Measurements from ENCODE around the gene LGALS8.

LGALS8 gene

DNA sequence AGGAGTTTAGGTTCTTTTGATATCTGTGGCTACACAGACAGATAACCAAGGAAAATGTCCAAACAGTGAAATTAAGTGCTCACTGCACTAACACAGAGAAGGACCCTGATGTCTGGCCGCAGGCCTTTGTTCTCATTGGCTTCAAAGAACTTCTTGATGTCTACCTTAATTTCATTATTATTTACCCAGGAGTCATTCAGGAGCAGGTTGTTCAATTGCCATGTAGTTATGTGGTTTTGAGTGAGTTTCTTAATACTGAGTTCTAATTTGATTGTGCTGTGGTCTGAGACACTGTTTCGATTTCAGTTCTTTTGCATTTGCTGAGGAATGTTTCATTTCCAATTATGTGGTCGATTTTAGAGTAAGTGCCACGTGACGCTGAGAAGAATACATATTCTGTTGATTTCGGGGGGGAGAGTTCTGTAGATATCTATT, 15.2 kb upstream of the LGALS8 start:
- in situ Hi-C loops (cut with HindIII; ENCODE audit: low sequenced_read_pairs): no loop called here

DNA sequence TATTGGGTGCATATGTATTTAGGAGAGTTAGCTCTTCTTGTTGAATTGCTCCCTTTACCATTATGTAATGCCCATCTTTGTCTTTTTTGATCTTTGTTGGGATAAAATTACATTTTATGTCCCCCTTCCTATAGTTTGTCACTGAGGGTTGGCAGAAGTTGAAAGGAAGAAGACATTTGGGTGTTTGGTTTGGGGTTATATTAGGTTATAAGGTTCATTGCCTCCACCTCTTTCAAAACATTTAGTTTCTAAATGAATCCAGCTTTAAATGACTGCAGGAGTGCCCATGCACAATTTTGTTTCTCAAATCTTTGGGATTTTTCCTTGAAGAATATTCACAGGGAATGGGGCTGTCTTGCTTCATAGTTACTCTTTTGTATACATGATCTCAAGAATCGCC, 14.6 kb upstream of the LGALS8 start:
- in situ Hi-C loops (cut with HindIII; ENCODE audit: low sequenced_read_pairs): no loop called here

DNA sequence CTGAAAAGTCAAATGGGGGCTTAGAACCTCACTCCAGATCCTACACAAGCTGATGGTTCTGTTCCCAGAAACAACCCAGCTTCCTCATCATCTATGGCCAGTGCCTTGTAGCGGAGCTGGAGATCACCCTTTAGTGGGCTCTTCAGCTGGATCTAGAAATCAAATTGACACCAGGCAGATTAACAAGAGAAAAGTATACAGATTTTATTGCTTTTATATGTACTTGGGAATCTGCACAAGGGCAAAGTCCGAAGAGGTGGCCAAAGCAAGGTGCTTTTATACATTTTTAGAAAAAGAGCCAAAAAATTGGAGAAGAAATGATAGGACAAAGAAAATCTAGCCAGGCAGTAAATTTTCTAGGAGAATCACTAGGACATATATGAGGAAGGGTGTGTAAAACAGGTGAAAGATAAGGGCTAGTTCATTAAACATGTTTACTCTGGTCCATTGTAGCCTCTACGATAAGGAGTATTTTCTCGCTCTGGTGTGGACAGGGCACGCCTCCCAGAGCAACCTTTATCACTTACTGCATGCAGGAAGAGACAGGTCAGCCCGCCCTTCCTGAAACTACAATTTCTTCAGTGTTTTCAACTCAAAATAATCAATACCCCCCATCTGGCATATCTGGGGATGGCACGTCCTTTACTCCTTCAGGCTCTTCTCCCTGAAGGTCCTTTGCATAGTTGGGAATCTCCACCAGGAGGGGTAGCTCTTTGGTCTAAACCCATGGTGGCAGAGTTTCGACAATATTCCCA, 14.0 kb upstream of the LGALS8 start:
- in situ Hi-C loops (cut with HindIII; ENCODE audit: low sequenced_read_pairs): no loop called here

DNA sequence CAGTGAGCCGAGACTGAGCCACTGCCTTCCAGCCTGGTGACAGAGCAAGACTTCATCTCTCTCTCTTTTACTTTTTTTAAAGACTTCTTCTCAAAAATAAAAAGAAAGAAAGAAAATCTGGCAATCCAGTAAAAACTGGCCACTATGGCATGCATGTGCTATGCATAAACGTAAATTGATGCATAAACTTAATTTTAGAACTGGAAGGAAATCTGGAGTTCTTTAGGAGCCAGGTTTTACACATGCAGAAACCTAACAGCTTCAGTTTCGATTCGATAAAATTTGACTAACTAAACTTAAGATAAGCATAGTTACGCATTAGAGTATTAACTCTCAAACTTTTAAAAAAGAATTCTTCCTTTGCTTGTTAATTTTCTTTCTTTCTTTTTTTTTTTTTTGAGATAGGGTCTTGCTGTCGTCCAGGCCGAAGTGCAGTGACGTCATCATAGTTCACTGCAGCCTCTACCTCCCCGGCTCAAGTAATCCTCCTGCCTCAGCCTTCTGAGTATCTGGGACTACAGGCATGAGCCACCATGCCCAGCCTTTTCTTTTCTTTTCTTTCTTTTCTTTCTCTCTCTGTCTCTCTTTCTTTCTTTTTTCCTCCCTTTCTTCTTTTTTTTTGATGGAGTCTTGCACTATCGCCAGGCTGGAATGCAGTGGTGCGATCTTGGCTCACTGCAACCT, 11.9 kb upstream of the LGALS8 start:
- in situ Hi-C loops (cut with HindIII; ENCODE audit: low sequenced_read_pairs): no loop called here

DNA sequence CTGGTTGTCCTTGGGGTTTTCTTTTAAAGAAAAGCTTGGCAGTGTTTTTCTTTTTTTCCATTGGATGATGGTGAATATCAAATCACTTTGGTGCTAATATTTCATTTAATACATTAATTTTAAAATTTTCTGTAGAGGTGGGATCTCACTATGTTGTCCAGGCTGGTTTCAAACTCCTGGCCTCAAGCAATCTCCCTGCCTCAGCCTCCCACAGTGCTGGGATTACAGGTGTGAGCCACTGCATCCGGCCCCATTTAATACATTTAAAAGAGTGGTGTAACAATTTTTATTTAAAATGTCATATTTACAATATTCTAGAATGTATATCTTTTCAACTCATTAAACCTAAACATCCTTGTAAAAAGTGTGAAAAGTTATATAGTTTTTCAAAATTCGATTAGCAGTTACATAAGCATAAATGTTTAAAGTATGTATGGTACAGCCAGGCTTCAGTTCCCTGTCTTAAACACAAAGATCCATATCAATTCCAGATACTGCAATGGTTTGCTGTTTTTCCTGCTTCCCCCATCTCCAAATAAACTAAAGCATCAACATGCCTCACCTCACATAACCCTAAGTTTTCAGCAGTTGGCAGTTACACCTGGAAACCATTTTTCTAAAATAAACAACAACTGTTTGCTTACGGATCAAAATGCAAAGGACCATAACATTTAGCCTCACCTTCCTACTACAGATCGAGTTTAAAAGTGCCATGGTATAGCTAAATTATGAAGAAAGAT, 8.9 kb upstream of the LGALS8 start:
- in situ Hi-C loops (cut with HindIII; ENCODE audit: low sequenced_read_pairs): no loop called here

DNA sequence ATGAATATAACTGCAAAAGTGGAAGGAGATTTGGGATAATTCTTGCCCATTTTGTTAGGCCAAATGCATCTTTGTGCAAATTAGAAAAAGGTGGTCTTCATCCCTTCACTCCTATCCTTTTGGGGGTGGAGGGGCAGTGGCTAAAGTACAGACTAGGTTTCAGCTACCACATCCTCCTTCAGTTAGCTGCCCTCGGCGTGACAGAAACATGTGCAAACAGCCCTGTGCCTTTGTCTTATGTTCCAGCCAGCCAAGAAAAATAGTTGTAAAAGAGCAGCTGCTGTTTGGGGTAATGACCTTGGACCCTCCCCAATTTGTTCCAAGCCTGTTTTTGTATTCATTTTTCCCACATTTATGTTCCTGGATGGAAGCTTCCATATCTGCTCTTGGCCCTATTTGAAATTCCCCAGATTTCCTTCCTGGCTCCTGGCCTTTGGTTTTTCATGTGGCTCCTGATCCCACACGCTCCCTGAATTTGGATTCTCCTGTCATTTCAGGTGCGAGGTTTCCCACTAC, 8.3 kb upstream of the LGALS8 start:
- in situ Hi-C loops (cut with HindIII; ENCODE audit: low sequenced_read_pairs): no loop called here

DNA sequence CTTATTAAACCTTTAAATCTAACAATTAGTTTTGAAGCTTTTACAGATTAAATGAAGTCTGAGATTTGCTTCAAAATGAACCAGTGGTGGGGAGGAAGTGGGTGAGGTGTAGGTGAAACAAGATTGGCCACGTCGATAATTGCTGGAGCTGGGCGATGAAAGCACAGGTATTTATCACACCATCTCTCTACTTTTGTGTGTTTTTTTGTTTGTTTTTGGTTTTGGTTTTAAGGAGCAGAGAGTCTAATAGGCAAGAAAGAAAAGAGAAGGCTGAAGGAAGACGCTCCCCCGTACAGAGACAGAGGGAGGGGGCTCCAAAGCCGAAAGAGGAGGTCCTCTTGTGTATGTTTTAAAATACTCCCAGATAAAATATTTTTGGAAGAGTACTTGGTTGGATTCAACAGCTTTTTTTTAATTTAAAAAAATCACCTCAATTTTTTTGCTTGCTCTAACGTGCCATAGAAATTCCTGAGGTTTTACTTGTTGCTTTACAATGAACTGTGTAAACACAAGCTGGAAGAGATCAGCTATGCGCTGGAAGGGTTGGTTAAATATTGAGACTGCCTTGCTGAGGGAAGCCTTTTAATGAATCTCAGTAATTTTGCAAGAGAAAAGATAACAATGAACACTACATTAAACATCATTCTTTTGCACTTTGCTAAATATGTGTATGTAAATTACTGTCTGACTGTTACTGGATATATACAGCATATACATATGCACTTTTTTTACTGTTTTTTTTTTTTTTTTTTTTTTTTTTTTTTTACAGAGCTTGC, 6.7 kb upstream of the LGALS8 start:
- in situ Hi-C loops (cut with HindIII; ENCODE audit: low sequenced_read_pairs): no loop called here

DNA sequence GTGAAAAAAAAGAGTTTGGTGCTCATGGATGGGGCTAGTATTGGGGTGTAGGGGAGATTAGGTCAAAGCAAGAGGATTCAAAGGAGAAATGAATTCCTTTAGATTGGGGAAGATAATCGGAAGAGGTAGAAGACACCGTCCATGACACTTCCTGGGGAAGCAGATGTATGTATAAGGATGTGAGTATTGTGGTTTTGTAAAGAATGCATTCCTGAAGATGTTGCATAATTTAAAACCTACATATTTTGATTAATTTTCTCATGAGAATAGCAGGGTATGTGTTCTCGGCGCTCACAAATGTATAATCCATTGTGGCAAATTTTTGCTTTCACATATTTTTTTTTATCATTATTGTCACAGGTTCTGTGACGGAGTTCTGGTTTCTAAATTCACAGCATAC, 5.5 kb upstream of the LGALS8 start:
- in situ Hi-C loops (cut with HindIII; ENCODE audit: low sequenced_read_pairs): no loop called here

DNA sequence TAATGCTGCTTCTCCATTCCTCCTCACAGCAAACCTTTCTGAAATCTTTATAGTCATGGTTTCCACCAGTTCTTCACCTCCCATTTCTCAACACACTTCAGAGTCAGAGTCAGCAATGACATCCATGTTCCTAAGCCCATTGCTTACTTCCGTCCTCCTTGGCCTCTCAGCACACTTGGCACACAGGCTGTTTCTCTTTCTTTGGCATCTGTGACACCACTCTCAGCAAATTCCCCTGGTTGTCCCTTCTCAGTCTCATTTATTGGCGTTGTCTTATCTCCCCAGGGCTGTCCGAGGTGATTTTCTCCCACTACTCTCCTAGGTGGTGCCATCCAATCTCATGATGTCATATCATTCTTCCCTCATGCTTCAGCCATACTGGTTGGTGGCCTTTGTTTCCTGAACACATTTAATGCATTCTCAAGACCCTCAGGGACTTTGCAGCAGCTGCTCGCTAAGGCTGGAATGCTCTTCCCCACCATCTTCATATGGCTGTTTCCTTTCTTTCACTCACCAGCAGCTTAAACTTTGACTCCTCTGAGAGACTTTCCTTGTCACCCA, 3.3 kb upstream of the LGALS8 start:
- in situ Hi-C loops (cut with HindIII; ENCODE audit: low sequenced_read_pairs): no loop called here

DNA sequence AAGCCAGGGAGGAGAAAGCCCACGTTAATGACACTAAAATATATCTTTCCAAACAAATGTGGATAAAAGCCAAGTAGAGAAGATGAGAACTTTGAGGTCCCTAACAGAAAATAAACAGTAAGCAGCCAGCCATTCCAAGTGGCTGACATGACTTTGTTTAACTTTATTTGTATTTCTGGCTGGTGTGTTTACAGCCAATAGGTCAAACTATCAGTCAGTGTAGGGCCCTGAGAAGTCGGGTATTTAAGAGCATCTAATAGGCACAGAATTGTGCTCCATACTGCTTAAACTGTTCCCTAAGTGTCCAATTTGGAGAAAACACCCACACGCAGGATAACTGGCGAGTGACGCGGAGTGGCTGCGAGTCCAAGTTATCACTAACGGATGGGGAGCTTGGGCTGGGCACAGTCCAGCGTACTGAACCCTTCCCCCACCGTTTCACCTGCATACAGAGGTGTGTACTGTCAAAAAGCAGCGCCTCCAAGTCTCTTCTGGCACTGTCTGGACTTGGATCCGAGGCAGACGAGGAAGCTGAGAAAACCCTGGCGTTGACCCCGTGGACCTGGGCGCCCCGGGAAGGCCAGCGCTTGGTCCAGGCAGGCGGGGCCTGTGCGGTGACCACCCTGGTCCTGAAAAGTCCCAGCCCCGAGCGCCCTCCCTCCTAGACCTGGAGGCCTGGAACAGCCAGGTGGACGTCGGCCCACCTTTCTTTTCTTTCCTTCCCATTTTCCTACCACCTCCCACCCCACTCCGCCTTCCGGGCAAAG, 662 bp upstream of the LGALS8 start:
- in situ Hi-C loops (cut with HindIII; ENCODE audit: low sequenced_read_pairs): no loop called here

DNA sequence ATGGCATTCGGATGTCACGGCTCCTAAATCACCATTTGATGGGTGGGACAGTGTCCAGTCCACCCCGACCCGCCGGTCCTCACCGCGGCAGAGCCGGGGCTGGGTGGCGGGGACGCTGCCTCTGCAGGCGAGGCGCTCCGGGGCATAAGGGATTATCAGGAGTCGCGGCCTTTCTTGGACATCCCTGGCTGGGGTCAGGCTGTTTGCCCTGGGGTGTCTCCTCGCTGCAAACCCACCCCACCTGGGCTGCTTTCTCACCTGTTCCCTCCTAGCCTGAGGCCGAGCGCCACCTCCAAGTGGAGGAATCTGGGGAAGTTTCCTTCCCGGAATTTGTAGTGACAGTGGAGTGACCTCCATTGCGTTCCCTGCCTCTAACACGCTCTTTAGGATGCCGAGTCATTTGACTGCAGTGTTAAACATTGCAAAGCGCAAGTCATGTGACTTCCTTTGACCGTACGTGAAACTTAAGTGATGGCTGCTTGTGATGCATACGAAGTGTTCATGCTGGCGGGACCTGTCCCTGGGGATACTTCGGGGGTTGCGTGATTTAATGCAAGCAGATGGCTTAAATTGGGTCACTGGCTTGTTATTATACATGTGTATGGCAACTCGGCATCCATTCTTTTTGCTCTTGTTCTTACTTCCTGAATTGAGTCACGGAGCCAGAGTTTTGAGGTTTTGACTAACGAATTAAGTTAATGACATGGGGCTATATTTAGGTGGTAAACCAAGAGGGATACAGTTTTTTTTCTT, 536 bp downstream of the LGALS8 start:
- in situ Hi-C loops (cut with HindIII; ENCODE audit: low sequenced_read_pairs): no loop called here

DNA sequence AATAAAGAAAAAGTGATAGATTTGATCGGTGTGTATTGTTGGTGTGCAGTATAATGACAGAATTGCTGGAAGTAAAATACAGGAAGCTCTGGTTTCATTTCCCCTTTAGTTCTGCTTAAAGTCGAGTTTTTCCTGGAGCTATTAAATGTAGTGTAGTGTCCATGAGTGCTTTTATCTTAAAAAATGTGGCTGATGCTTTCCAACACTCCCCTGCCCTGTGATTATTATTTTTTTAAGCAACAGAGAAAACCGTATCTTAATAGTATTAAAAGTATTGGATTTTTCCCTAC, 1.1 kb downstream of the LGALS8 start:
- in situ Hi-C loops (cut with HindIII; ENCODE audit: low sequenced_read_pairs): no loop called here

DNA sequence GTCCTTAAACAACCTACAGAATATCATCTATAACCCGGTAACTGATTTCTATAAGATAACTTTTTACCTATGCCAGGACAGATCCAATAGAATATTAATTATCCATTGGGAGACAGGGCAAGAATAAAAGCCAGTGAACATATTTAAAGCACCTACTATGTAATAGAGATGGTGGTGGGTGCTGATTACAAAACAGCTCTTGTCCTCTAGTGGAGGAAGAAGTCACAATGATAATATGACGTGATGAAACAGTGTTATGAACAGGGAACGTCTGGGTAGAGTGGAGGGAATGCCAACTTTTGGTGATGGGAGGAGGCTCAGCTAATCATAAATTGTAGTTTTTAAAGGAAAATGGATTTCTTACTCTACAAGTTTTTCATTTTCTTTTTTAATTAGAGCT, 2.3 kb downstream of the LGALS8 start:
- in situ Hi-C loops (cut with HindIII; ENCODE audit: low sequenced_read_pairs): no loop called here

DNA sequence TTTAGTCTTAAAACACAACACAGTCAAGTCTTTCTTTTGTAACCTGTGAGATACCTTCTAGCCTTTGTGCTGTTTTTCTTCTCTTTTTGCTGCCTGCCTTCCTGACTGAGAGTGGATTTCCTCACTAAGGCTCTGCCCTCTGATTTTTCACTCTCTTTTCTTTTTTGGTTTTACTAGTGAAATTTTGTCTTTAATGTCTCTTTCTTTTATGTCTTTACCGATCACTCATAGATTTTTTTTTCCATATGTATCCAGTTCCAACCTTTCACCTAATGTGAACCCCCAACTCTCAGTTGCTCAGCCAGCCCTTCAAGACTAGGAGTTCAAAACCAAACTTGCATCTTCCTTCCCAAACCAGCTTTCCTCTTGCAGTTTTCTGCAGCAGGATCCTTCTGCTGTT, 6.5 kb downstream of the LGALS8 start:
- in situ Hi-C loops (cut with HindIII; ENCODE audit: low sequenced_read_pairs): no loop called here

DNA sequence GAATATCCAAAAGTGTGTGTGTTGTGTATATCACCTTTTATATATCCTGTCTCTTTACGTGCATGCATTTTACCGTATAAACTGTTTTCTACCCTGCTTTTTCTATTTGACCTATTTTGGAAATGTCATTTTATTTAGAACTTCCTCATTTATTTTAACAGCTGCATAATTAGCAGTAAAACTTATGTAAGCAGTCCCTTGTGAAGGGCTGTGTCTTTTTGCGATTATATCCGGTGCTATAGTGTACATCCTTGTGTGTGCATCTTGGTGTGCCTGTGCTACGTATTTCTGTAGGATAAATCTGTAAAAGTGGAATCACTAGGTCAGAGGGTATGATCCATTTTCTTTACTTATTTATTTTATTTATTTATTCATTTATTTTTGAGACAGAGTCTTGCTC, 7.2 kb downstream of the LGALS8 start:
- in situ Hi-C loops (cut with HindIII; ENCODE audit: low sequenced_read_pairs): no loop called here

DNA sequence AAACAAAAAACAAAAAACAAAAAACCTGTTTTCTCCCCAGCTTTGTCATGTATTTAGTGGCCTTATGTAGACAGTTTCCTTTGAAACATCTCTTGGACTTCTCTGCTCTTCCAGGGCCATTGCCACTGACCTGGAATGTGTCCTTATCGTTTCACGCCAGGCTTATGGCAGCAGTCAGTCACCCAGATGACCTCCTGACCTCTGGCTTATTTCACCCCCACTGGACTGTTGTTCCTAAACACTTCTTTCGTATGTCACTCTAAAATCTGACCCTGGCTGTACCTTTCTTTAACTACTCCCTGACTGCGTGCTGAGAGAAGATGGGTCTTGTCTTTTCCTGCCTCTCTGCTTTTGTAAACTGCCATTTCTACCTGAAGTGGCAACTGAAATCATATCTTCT, 9.1 kb downstream of the LGALS8 start:
- in situ Hi-C loops (cut with HindIII; ENCODE audit: low sequenced_read_pairs): no loop called here

DNA sequence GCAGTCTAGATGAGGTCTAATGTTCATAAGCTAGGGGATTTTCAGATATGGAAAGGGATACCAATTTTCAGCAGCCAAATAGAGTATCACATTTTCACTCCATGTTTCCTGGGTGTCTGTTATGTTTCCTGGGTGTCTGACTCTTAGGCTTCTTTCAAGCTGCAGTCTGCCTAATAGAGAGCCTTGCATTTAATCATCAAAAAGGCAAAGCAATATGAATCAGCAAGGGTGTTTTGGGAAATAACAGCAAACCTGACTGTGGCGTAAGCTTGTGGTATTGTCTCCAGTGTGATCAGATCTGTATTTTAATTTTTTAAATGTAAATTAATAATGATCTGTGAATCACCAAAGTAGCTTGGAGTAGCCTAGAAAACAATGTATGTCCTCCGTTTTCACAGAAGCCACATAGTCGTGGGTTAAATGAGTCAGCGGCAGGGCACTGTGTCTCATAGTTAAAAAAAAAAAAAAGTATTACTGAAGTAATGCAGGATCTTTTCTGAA, 10.4 kb downstream of the LGALS8 start:
- in situ Hi-C loops (cut with HindIII; ENCODE audit: low sequenced_read_pairs): no loop called here

DNA sequence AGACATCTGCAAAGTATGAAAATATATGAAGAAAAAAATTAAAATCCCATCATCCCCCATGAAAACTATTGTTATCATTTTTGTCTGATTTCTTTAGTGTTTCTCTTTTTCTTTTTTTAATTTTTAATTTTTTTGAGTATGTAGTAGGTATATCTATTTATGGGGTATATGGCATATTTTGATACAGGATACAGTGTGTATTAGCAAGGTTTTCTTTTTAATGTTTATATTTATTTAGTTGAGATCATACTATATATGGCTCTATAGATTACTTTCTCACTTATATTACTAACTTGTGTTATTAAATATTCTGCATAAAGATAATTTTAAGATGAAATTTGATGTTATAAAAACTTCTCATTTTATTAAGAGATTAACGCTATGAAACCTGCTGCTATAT, 11.4 kb downstream of the LGALS8 start:
- in situ Hi-C loops (cut with HindIII; ENCODE audit: low sequenced_read_pairs): no loop called here

DNA sequence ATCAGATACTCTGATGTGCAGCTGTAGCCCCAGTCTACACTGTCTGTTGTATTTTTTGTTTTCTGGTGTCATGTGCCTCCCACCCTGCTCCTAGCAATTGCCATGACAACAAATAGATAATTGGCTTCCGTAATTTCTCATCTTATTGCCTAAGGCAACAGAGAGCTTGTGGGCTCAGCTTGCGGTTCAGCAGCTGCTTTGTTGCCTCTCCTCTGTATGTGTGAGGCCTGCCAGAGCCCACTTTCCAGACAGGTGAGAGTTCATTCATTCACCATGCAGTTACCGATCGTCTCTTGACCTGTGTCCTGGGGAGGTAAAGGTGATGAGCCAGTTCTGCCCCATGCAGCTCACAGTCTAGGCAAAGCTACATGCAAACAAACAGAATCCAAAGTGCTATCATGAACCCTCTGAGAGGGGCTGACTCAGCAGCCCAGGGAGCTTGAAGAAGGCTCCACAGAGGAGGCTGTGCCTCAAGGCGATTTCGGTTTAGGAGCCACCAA, 11.9 kb downstream of the LGALS8 start:
- in situ Hi-C loops (cut with HindIII; ENCODE audit: low sequenced_read_pairs): no loop called here
